ENCODE measurements around the gene PSMC5.

DNA sequence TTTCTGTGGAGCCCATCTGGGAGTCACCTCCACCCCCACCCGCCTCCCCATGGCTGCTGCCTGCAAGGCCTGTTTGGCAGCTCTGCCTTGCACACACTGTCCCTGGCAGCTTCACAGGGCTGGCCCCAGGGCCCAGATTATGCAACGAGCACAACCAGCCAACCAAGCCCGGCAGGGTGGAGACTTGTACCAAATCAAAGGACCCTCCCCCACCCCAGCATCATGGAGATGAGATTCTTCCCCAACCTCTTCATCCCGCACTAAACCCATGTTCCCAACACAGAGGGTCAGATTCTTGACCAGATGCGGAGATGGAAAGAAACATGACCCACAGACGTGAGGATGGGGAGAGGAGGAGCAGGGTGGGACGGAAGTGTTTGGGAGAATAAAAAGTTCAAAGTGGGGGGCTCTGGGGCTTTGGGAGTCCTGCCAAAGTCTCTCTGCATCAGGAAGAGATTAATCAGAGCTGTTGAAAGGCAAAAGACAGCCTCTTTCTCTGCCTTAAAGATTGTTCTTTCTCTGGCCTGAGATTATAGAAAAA is 11.5 kb downstream of the PSMC5 start:
- TF ChIP-seq, protein P1, sequence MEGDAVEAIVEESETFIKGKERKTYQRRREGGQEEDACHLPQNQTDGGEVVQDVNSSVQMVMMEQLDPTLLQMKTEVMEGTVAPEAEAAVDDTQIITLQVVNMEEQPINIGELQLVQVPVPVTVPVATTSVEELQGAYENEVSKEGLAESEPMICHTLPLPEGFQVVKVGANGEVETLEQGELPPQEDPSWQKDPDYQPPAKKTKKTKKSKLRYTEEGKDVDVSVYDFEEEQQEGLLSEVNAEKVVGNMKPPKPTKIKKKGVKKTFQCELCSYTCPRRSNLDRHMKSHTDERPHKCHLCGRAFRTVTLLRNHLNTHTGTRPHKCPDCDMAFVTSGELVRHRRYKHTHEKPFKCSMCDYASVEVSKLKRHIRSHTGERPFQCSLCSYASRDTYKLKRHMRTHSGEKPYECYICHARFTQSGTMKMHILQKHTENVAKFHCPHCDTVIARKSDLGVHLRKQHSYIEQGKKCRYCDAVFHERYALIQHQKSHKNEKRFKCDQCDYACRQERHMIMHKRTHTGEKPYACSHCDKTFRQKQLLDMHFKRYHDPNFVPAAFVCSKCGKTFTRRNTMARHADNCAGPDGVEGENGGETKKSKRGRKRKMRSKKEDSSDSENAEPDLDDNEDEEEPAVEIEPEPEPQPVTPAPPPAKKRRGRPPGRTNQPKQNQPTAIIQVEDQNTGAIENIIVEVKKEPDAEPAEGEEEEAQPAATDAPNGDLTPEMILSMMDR (conservative IDR thresholded peaks at IDR 0.05 in 1 of 2, IDR thresholded peaks at IDR 0.05 in 1 of 2; ENCODE audit: extremely low read depth in 1 of 2, insufficient read depth in 1 of 2, low read depth in 1 of 2, low read length in 2 of 2), result no peak
- TF ChIP-seq EZH2 (IDR thresholded peaks at IDR 0.05; ENCODE audit: borderline replicate concordance, low read length), result no peak

Measured in mammary epithelial cell (primary cell).